ENCODE measurements around the gene MRPL12. TPM values are rescaled to one million over a fixed set of nuclear protein-coding genes. Genes with fewer than 3 reads are reported as not detected.
A peak's percentile ranks its signal among the peaks of the same experiment; 100 is the strongest.

MRPL12 gene
- total RNA-seq, 4 donors from 2014 or later = 0.77 to 72.9 (median 19.5) TPM

DNA sequence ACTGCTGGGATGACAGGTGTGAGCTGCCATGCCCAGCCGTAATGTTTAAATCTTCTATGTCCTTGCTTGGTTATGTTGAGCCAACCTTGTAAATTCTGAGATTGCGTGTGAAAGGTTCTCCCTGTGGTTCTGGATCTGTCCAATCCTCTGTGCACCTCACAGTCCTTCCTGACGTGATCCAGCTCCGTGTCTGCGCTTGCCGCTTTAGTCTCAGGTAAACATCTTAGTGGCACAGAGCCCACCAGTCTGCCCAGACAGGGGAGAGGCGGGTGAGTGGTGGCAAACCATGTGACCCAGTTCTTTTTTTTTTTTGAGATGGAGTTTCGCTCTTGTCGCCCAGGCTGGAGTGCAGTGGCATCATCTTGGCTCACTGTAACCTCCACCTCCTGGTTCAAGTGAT, 22.8 kb downstream of the MRPL12 start:
- intact Hi-C loops (cut with DNase I; ENCODE audit: low total_unique reads) = no loop called here
- Histone ChIP-seq H3K9me3 (no peaks in the 10 kb centered on the region), H3K27me3 (no peaks in the 10 kb centered on the region)

GRCh38 chr17:81727324-81728031, 24.3 kb downstream of the MRPL12 start:
- intact Hi-C loops (cut with DNase I; ENCODE audit: low total_unique reads) = no loop called here

More for the DNA sequence above, 22.8 kb downstream of the MRPL12 start:
- no peak overlapping the region for H3K4me3 ChIP-seq
- TF ChIP-seq POLR2A (IDR thresholded peaks at IDR 0.05) = no peak
- no peaks in the 10 kb centered on the region for H3K36me3 ChIP-seq
- DNase-seq = no peak
- no peaks in the 10 kb centered on the region for H3K4me1 ChIP-seq
- no peak overlapping the region for H3K27ac ChIP-seq

DNA sequence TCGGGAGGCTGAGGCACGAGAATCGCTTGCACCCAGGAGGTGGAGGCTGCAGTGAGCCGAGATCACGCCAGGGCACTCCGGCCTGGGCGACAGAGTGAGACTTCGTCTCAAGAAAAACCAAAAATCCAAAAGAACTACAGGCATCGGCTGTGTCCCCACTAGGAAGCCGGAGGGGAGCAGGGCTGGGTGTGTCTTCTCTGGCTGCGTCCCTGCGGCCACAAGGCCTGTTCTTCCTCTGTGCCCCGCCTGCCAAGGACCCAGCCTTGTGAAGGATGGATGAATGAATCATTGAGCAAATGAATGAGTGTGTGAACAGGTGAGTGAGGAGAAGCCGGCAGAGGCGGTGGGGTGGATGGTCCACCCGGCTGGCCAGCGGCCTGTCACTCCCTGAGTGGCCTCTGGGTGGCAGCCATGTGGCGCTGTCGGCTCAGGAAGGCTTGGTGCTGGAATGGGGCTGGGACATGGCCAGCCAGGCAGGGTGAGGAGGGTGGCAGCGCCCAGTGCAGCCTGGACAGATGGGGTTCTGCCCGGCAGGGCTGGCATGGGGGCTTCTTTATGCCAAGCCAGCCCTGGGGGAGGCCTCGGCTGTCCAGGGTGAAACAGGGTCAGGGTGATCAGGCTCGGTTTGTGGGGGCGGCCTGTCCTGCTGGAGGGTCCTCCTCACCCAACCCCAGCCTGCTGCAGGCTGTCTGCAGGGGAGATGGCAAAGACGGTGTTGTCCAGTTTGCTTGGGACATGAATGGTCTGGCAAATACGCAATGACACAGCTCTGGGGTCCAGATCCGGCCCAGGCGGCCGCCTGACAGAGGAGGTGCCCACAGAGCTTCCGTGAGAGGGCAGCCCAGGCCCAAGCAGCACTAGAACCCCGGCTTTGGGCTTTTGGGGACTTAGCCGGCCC, 30.6 kb downstream of the MRPL12 start:
- Histone ChIP-seq H3K27ac (no peak overlapping the region), H3K4me3 (no peak overlapping the region), H3K27me3 (peaks cover 0 to 2% of the 10 kb centered on the region in 2 donors), H3K4me1 (no peaks in the 10 kb centered on the region), H3K36me3 (no peaks in the 10 kb centered on the region), H3K9me3 (no peaks in the 10 kb centered on the region)
- intact Hi-C loops (cut with DNase I; ENCODE audit: low total_unique reads) = no loop called here
- no peak for TF ChIP-seq POLR2A (IDR thresholded peaks at IDR 0.05)
- TF ChIP-seq, protein P1, sequence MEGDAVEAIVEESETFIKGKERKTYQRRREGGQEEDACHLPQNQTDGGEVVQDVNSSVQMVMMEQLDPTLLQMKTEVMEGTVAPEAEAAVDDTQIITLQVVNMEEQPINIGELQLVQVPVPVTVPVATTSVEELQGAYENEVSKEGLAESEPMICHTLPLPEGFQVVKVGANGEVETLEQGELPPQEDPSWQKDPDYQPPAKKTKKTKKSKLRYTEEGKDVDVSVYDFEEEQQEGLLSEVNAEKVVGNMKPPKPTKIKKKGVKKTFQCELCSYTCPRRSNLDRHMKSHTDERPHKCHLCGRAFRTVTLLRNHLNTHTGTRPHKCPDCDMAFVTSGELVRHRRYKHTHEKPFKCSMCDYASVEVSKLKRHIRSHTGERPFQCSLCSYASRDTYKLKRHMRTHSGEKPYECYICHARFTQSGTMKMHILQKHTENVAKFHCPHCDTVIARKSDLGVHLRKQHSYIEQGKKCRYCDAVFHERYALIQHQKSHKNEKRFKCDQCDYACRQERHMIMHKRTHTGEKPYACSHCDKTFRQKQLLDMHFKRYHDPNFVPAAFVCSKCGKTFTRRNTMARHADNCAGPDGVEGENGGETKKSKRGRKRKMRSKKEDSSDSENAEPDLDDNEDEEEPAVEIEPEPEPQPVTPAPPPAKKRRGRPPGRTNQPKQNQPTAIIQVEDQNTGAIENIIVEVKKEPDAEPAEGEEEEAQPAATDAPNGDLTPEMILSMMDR (IDR thresholded peaks at IDR 0.05) = peak; percentile 39 to 86 (median 77)
- DNase-seq = peak; percentile 52 to 65

More at GRCh38 chr17:81727324-81728031, 24.3 kb downstream of the MRPL12 start:
- no peaks in the 10 kb centered on the region for H3K4me1 ChIP-seq
- no peak for TF ChIP-seq POLR2A (IDR thresholded peaks at IDR 0.05)
- TF ChIP-seq, protein P1 (IDR thresholded peaks at IDR 0.05) = no peak
- peaks cover 0 to 2% of the 10 kb centered on the region in 2 donors for H3K27me3 ChIP-seq
- no peaks in the 10 kb centered on the region for H3K36me3 ChIP-seq
- DNase-seq = no peak
- H3K9me3 ChIP-seq = no peaks in the 10 kb centered on the region
- no peak overlapping the region for H3K4me3 ChIP-seq
- no peak overlapping the region for H3K27ac ChIP-seq

- H3K36me3 ChIP-seq = no peaks in the 10 kb centered on the region
- TF ChIP-seq, protein P1 (IDR thresholded peaks at IDR 0.05) = no peak
- no peak for TF ChIP-seq POLR2A (IDR thresholded peaks at IDR 0.05)
- H3K9me3 ChIP-seq = no peaks in the 10 kb centered on the region
- no peak for DNase-seq
- H3K27ac ChIP-seq = no peak overlapping the region
- intact Hi-C loops (cut with DNase I; ENCODE audit: low total_unique reads) = no loop called here
- no peaks in the 10 kb centered on the region for H3K4me1 ChIP-seq
- H3K27me3 ChIP-seq = peaks cover 0 to 2% of the 10 kb centered on the region in 2 donors
- H3K4me3 ChIP-seq = no peak overlapping the region
These were observed 31.5 kb downstream of the MRPL12 start for GRCh38 chr17:81734405-81735263.

Measured in uterus (tissue), 4 donors.